ENCODE data around the gene CTIF. TPM values are rescaled to one million over a fixed set of nuclear protein-coding genes. Genes with fewer than 3 reads are reported as not detected.
A peak's percentile ranks its signal among the peaks of the same experiment; 100 is the strongest.

The CTIF gene
- total and polyA plus RNA-seq, 4 donors, result 10.6 to 26.7 (median 12.3) TPM

DNA sequence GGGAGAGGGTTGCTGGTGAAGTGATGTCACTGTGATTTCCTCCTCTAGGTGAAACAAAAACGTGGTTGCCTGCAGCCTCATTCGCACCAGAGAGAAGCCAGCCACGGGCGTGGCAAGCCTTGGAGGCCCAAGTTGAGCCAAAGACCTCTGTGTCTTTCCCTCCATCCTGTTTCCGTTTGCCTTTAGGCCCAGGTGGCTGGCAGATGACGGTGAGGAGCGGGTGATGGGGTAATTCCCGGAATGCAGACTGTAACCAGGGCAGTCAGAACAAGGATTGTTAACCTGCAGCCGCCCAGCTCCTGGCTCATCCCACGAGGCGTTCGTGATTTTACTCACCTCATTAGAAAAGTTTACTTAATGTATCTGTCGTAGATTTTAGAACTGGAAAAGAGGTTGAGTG lies 14.4 kb downstream of the CTIF start:
- H3K27ac ChIP-seq (ENCODE audit: low read depth in 1 of 2, low read length in 2 of 2), result peak overlapping the region in 1 of 2 donors; percentile 35
- H3K4me3 ChIP-seq (ENCODE audit: low read depth in 1 of 3, low read length in 3 of 3), result no peak overlapping the region
- H3K9me3 ChIP-seq (ENCODE audit: control insufficient read depth in 4 of 4, low read length in 3 of 4), result no peaks in the 10 kb centered on the region
- WGBS, result 61% methylated on average over 13 of the region's 13 CpGs
- H3K36me3 ChIP-seq (ENCODE audit: control insufficient read depth in 4 of 4, insufficient read depth in 3 of 4, low read depth in 1 of 4, low read length in 3 of 4), result no peaks in the 10 kb centered on the region
- TF ChIP-seq SP1 (IDR thresholded peaks at IDR 0.05) (no peak), RXRA (IDR thresholded peaks at IDR 0.05) (peak in 1 of 2 donors; percentile 66), EGR1 (IDR thresholded peaks at IDR 0.05; ENCODE audit: low read depth in 2 of 2) (no peak), ZBTB33 (IDR thresholded peaks at IDR 0.05) (no peak), HNF4A (conservative IDR thresholded peaks at IDR 0.05) (peak in 1 of 2 donors; percentile 60), MAX (IDR thresholded peaks at IDR 0.05) (peak; percentile 49), FOXA2 (IDR thresholded peaks at IDR 0.05) (no peak), GABPA (IDR thresholded peaks at IDR 0.05 in 1 of 2, conservative IDR thresholded peaks at IDR 0.05 in 1 of 2) (peak in 1 of 2 donors; percentile 16)
- TF ChIP-seq, protein P1, sequence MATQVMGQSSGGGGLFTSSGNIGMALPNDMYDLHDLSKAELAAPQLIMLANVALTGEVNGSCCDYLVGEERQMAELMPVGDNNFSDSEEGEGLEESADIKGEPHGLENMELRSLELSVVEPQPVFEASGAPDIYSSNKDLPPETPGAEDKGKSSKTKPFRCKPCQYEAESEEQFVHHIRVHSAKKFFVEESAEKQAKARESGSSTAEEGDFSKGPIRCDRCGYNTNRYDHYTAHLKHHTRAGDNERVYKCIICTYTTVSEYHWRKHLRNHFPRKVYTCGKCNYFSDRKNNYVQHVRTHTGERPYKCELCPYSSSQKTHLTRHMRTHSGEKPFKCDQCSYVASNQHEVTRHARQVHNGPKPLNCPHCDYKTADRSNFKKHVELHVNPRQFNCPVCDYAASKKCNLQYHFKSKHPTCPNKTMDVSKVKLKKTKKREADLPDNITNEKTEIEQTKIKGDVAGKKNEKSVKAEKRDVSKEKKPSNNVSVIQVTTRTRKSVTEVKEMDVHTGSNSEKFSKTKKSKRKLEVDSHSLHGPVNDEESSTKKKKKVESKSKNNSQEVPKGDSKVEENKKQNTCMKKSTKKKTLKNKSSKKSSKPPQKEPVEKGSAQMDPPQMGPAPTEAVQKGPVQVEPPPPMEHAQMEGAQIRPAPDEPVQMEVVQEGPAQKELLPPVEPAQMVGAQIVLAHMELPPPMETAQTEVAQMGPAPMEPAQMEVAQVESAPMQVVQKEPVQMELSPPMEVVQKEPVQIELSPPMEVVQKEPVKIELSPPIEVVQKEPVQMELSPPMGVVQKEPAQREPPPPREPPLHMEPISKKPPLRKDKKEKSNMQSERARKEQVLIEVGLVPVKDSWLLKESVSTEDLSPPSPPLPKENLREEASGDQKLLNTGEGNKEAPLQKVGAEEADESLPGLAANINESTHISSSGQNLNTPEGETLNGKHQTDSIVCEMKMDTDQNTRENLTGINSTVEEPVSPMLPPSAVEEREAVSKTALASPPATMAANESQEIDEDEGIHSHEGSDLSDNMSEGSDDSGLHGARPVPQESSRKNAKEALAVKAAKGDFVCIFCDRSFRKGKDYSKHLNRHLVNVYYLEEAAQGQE (IDR thresholded peaks at IDR 0.05), result no peak
- no peak overlapping the region for H3K9ac ChIP-seq (ENCODE audit: low read depth in 1 of 2, low read length in 2 of 2)
- H3K4me1 ChIP-seq (ENCODE audit: control insufficient read depth in 4 of 4, insufficient read depth in 4 of 4, low read length in 3 of 4), result peaks cover 4 to 37% (median 23%) of the 10 kb centered on the region in 4 donors
- H3K27me3 ChIP-seq (ENCODE audit: control insufficient read depth in 4 of 4, insufficient read depth in 4 of 4, low read length in 3 of 4), result no peaks in the 10 kb centered on the region
- DNase-seq (ENCODE audit: low spot score), result no peak

DNA sequence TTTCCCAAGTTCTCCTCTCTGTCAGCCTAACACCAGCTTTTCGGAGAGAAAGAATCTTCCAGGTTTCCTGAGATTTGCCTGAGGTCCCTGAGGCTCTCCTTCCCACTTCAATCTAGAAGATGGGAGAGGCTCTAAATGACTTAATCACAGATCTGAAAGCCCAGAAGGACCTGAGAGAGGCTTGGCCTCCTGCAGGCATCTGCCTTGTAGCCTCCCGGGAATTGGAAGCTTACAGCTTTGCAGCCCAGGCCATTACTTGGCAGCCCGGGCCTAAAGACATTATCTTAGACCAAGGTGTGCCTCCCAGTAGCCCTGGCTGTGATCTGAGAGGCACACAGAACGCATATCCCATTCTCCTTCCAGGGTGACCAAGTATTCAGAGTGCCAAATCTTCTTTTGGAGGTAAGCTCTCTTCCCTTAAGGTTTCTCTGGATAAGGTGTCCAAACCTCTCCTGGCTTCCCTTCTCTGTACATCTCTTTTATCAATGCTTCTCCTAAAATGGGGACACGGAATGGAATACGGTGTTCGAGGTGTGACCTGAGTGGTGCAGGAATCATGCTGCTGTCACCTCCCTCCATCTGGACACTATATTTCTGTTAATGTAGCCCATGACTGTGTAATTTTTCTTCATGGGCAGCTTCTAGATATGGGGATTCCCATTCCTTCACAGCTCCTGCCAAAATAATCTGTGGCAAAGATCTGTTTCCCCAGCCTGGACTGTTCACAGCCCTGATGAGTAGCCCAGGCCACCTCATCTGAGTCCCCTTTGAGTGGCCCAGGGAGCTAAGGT lies 16.0 kb downstream of the CTIF start:
- H3K27ac ChIP-seq (ENCODE audit: low read depth in 1 of 2, low read length in 2 of 2), result no peak overlapping the region
- DNase-seq (ENCODE audit: low spot score), result no peak
- 95% methylated on average over 7 of the region's 7 CpGs for WGBS
- H3K4me3 ChIP-seq (ENCODE audit: low read depth in 1 of 3, low read length in 3 of 3), result no peak overlapping the region
- no peaks in the 10 kb centered on the region for H3K9me3 ChIP-seq (ENCODE audit: control insufficient read depth in 4 of 4, low read length in 3 of 4)
- no peak for TF ChIP-seq SP1 (IDR thresholded peaks at IDR 0.05)
- TF ChIP-seq ATF3 (IDR thresholded peaks at IDR 0.05), result no peak
- no peak for TF ChIP-seq YY1 (IDR thresholded peaks at IDR 0.05)
- TF ChIP-seq, protein P1 (IDR thresholded peaks at IDR 0.05), result no peak
- no peak for TF ChIP-seq MAX (IDR thresholded peaks at IDR 0.05)
- TF ChIP-seq EGR1 (IDR thresholded peaks at IDR 0.05; ENCODE audit: low read depth in 2 of 2), result no peak
- no peak for TF ChIP-seq RAD21 (IDR thresholded peaks at IDR 0.05)
- peak in 1 of 2 donors; percentile 46 for TF ChIP-seq HNF4A (conservative IDR thresholded peaks at IDR 0.05)
- no peaks in the 10 kb centered on the region for H3K36me3 ChIP-seq (ENCODE audit: control insufficient read depth in 4 of 4, insufficient read depth in 3 of 4, low read depth in 1 of 4, low read length in 3 of 4)
- no peak overlapping the region for H3K9ac ChIP-seq (ENCODE audit: low read depth in 1 of 2, low read length in 2 of 2)
- H3K27me3 ChIP-seq (ENCODE audit: control insufficient read depth in 4 of 4, insufficient read depth in 4 of 4, low read length in 3 of 4), result no peaks in the 10 kb centered on the region
- H3K4me1 ChIP-seq (ENCODE audit: control insufficient read depth in 4 of 4, insufficient read depth in 4 of 4, low read length in 3 of 4), result peaks cover 2 to 31% (median 22%) of the 10 kb centered on the region in 4 donors

Measured in liver (tissue), 9 donors.